ENCODE results near the gene UPB1.

DNA sequence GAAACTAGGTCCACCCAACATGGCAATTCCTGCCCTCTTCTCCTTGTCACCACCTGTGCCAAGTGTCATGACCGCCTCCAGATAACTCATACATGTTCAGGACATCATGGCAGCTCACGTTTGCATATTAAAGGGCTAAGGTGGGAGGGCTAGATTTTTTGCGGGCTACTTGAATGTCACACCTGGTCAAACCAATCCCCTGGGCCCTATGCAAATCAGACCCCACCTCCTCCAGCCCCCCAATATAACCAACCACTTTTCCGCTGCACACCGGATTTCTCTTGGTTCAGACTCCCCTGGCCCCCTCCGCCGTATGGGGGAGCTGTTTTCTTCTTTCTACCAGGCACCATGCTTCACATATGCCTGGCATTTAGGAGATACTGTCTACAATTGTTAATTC is 12.6 kb downstream of the UPB1 start:
- TF ChIP-seq, protein P1, sequence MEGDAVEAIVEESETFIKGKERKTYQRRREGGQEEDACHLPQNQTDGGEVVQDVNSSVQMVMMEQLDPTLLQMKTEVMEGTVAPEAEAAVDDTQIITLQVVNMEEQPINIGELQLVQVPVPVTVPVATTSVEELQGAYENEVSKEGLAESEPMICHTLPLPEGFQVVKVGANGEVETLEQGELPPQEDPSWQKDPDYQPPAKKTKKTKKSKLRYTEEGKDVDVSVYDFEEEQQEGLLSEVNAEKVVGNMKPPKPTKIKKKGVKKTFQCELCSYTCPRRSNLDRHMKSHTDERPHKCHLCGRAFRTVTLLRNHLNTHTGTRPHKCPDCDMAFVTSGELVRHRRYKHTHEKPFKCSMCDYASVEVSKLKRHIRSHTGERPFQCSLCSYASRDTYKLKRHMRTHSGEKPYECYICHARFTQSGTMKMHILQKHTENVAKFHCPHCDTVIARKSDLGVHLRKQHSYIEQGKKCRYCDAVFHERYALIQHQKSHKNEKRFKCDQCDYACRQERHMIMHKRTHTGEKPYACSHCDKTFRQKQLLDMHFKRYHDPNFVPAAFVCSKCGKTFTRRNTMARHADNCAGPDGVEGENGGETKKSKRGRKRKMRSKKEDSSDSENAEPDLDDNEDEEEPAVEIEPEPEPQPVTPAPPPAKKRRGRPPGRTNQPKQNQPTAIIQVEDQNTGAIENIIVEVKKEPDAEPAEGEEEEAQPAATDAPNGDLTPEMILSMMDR (conservative IDR thresholded peaks at IDR 0.05), result no peak
- no peak for TF ChIP-seq ZFX (IDR thresholded peaks at IDR 0.05)
